CD4-positive, alpha-beta memory T cell (primary cell): ENCODE data around the gene TMEM150B. TPM values are rescaled to one million over a fixed set of nuclear protein-coding genes. Genes with fewer than 3 reads are reported as not detected.
A peak's percentile ranks its signal among the peaks of the same experiment; 100 is the strongest.

Experiments used
- CTCF ChIA-PET: fragments of 350-600 bp; sonication (Branson Sonifier 250); formaldehyde crosslinking; loops from one replicate; lab custom pipeline; 2021; ENCODE audit warnings: inconsistent platforms; ENCODE audit not compliant: partially characterized antibody; lab: Charles Lee
- POLR2A ChIA-PET: fragments of 350-600 bp; sonication (Branson Sonifier 250); formaldehyde crosslinking; loops from one replicate; lab custom pipeline; 2021; ENCODE audit not compliant: partially characterized antibody; lab: Charles Lee
- DNase-seq, 5 donors: peaks; one replicate each; pipeline versions ENCODE4 v3.0.0 to v3.0.0-alpha.2; 2020 to 2022; ENCODE audit warnings: mixed read lengths in 1 of 5
- H3K27ac ChIP-seq: one replicate; pipeline ENCODE4 v1.7.0; 2013; ENCODE audit warnings: low read depth, low read length
- H3K27me3 ChIP-seq: 2 replicates; pipeline ENCODE4 v1.7.0; 2013; ENCODE audit warnings: mild to moderate bottlenecking, low read length, moderate library complexity; ENCODE audit not compliant: insufficient read depth
- H3K36me3 ChIP-seq: 2 replicates; pipeline ENCODE4 v1.7.0; 2013; ENCODE audit warnings: mild to moderate bottlenecking, low read length, moderate library complexity; ENCODE audit not compliant: insufficient read depth
- H3K4me1 ChIP-seq: 2 replicates; pipeline ENCODE4 v1.7.0; 2013; ENCODE audit warnings: mild to moderate bottlenecking, low read length, moderate library complexity; ENCODE audit not compliant: insufficient read depth
- H3K4me3 ChIP-seq, 2 donors: one replicate each; pipeline ENCODE4 v1.7.0; 2013; ENCODE audit warnings: low read length in 2 of 2, mild to moderate bottlenecking in 1 of 2
- H3K9me3 ChIP-seq, 2 donors: one replicate each; pipeline ENCODE4 v1.7.0; 2013; ENCODE audit warnings: low read length in 2 of 2, control low read depth in 1 of 2; ENCODE audit not compliant: control insufficient read depth in 1 of 2
- H3K27ac Mint-ChIP-seq, 7 donors: one replicate each; pipeline ENCODE4 v1.8.0; 2020 to 2021; ENCODE audit warnings: mixed read lengths in 7 of 7, mild to moderate bottlenecking in 6 of 7, inconsistent platforms in 3 of 7, moderate library complexity in 3 of 7
- H3K27me3 Mint-ChIP-seq, 2 donors: one replicate each; pipeline ENCODE4 v1.8.0; 2020 to 2021; ENCODE audit warnings: mixed read lengths in 2 of 2
- H3K36me3 Mint-ChIP-seq, 2 donors: one replicate each; pipeline ENCODE4 v1.8.0; 2020 to 2021; ENCODE audit warnings: mixed read lengths in 2 of 2, inconsistent platforms in 1 of 2, mild to moderate bottlenecking in 1 of 2
- H3K4me1 Mint-ChIP-seq, 4 donors: one replicate each; pipeline ENCODE4 v1.8.0; 2020 to 2021; ENCODE audit warnings: mixed read lengths in 4 of 4, mild to moderate bottlenecking in 1 of 4
- H3K4me3 Mint-ChIP-seq, 8 donors: one replicate each; pipeline ENCODE4 v1.8.0; 2020 to 2021; ENCODE audit warnings: mixed read lengths in 8 of 8, mild to moderate bottlenecking in 7 of 8, moderate library complexity in 6 of 8, inconsistent platforms in 3 of 8
- H3K9me3 Mint-ChIP-seq, 8 donors: one replicate each; pipeline ENCODE4 v1.8.0; 2020 to 2021; ENCODE audit warnings: mixed read lengths in 8 of 8, mild to moderate bottlenecking in 5 of 8, inconsistent platforms in 3 of 8, moderate library complexity in 1 of 8
- intact Hi-C: fragments of 100-400 bp; cut with micrococcal nuclease; formaldehyde crosslinking; loops from one replicate; pipeline ENCODE4 v1.15.1; 2023
- polyA plus RNA-seq, 2 donors: library from polyadenylated mRNA; unstranded; fragments of 300-500 nt; fragmentation: Illumina TruSeq; gene quantifications; one replicate each; pipeline ENCODE4 v1.2.3, GENCODE V29; 2021
- total RNA-seq, 2 experiments: library from RNA; stranded (reverse); gene quantifications; one replicate each; pipeline ENCODE4 v1.2.3, GENCODE V29; 2021

The TMEM150B gene
- total and polyA plus RNA-seq, 4 experiments from 2014 or later: 0.87 to 1.3 TPM; not detected in 2

- H3K36me3 ChIP-seq: no peaks in the 10 kb centered on the region
- CTCF ChIA-PET: no interaction called here
- peaks cover 29% of the 10 kb centered on the region for H3K27me3 ChIP-seq
- H3K27ac ChIP-seq: no peak overlapping the region
- H3K9me3 ChIP-seq: no peaks in the 10 kb centered on the region
- DNase-seq: peak; percentile 54 to 74 (median 70)
- Mint-ChIP-seq H3K27me3 (peaks cover 30 to 47% of the 10 kb centered on the region in 2 donors), H3K27ac (peak overlapping the region in 5 of 7 donors; percentile 48 to 84 (median 57)), H3K4me1 (peaks cover 4 to 33% (median 8%) of the 10 kb centered on the region in 4 donors), H3K9me3 (no peaks in the 10 kb centered on the region), H3K4me3 (peak overlapping the region; percentile 69 to 84 (median 80)), H3K36me3 (no peaks in the 10 kb centered on the region)
- peaks cover 18% of the 10 kb centered on the region for H3K4me1 ChIP-seq
- POLR2A ChIA-PET: interaction anchor here (0.7 to 2.9 kb wide), 3 partner anchors 15 to 95 kb away, joined by 3 to 15 read pairs (median 4); partner anchors contain the start of genes KMT5C, PPP6R1 and TMEM238
- H3K4me3 ChIP-seq: peak overlapping the region in 1 of 2 donors; percentile 52
- intact Hi-C loops: loop anchor here (1.0 kb wide), 1 partner anchor 15 kb away; the partner anchor contains the start of gene KMT5C
Observed at GRCh38 chr19:55353803-55354697, 28.9 kb upstream of the TMEM150B start.

- no peaks in the 10 kb centered on the region for H3K9me3 ChIP-seq
- Mint-ChIP-seq H3K27ac (peak overlapping the region in 5 of 7 donors; percentile 25 to 82 (median 57)), H3K36me3 (no peaks in the 10 kb centered on the region), H3K4me1 (peaks cover 4 to 33% (median 8%) of the 10 kb centered on the region in 4 donors), H3K9me3 (no peaks in the 10 kb centered on the region), H3K4me3 (peak overlapping the region; percentile 66 to 84 (median 75)), H3K27me3 (peaks cover 30 to 47% of the 10 kb centered on the region in 2 donors)
- peaks cover 18% of the 10 kb centered on the region for H3K4me1 ChIP-seq
- no peaks in the 10 kb centered on the region for H3K36me3 ChIP-seq
- no peak overlapping the region for H3K27ac ChIP-seq
- POLR2A ChIA-PET: interaction anchor here (0.7 to 2.9 kb wide), 3 partner anchors 15 to 94 kb away, joined by 3 to 15 read pairs (median 4); partner anchors contain the start of genes KMT5C, PPP6R1 and TMEM238
- H3K4me3 ChIP-seq: peak overlapping the region in 1 of 2 donors; percentile 52
- no peak for DNase-seq
- intact Hi-C loops: no loop called here
- CTCF ChIA-PET: no interaction called here
- peaks cover 29% of the 10 kb centered on the region for H3K27me3 ChIP-seq
Observed at GRCh38 chr19:55353356-55353802, 28.2 kb upstream of the TMEM150B start.

DNA sequence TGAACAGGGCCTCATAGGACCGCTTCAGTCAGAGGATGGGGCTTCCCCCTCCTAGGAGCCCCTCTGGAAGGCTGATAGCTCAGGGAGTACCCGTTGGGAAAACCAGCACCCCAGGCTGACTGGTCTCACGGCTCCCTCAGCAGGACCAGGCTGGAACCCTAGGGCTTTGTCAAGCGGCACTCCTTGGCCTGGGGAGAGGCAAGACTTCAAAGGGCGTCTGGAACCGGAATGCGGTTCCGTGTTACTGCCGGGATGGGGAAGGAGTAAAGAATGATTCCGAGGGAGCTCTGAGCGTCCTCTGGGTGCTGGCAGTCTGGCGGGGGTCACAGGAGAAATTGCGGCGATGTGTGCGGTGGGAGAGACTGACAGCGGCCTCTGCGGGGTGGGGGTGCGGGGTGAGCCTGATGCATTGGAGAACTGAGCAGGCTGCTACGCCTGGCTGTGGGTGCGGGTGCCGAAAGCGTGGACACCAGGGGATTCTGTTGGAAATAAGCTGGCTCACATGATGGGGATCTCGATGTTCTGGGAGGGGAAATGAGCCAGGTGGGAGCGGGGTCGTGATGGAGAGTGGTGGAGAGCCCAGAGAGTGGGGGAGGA, 27.5 kb upstream of the TMEM150B start:
- POLR2A ChIA-PET: interaction anchor here (2.9 kb wide), 1 partner anchor 14 kb away, joined by 15 read pairs; the partner anchor contains the start of gene KMT5C
- H3K4me3 Mint-ChIP-seq: peak overlapping the region in 6 of 8 donors; percentile 19 to 84 (median 57)
- intact Hi-C loops: no loop called here

GRCh38 chr19:55352040-55352439, 26.9 kb upstream of the TMEM150B start:
- intact Hi-C loops: no loop called here
- Mint-ChIP-seq H3K9me3 (no peaks in the 10 kb centered on the region), H3K27ac (peak overlapping the region in 1 of 7 donors; percentile 38), H3K27me3 (peaks cover 25 to 41% of the 10 kb centered on the region in 2 donors), H3K4me1 (peaks cover 4 to 33% (median 8%) of the 10 kb centered on the region in 4 donors), H3K4me3 (peak overlapping the region in 1 of 8 donors; percentile 84), H3K36me3 (no peaks in the 10 kb centered on the region)
- Histone ChIP-seq H3K4me3 (no peak overlapping the region), H3K27me3 (peaks cover 26% of the 10 kb centered on the region), H3K27ac (no peak overlapping the region), H3K36me3 (no peaks in the 10 kb centered on the region), H3K4me1 (peaks cover 18% of the 10 kb centered on the region), H3K9me3 (no peaks in the 10 kb centered on the region)
- DNase-seq: peak in 1 of 5 donors; percentile 25
- CTCF ChIA-PET: interaction anchor here (1.7 kb wide), 1 partner anchor 51 kb away, joined by 5 read pairs; no protein-coding TSS in a partner anchor
- POLR2A ChIA-PET: interaction anchor here (0.9 to 2.9 kb wide), 2 partner anchors 13 to 28 kb away, joined by 3 to 15 read pairs; partner anchors contain the start of gene KMT5C

More for the DNA sequence above, 27.5 kb upstream of the TMEM150B start:
- H3K4me1 Mint-ChIP-seq: peaks cover 4 to 33% (median 8%) of the 10 kb centered on the region in 4 donors
- peaks cover 30 to 47% of the 10 kb centered on the region in 2 donors for H3K27me3 Mint-ChIP-seq
- DNase-seq: no peak
- Histone ChIP-seq H3K27me3 (peaks cover 29% of the 10 kb centered on the region), H3K36me3 (no peaks in the 10 kb centered on the region), H3K4me1 (peaks cover 18% of the 10 kb centered on the region), H3K4me3 (no peak overlapping the region), H3K27ac (no peak overlapping the region), H3K9me3 (no peaks in the 10 kb centered on the region)
- H3K27ac Mint-ChIP-seq: peak overlapping the region in 3 of 7 donors; percentile 36 to 46 (median 38)
- H3K9me3 Mint-ChIP-seq: no peaks in the 10 kb centered on the region
- no peaks in the 10 kb centered on the region for H3K36me3 Mint-ChIP-seq
- CTCF ChIA-PET: interaction anchor here (1.7 kb wide), 1 partner anchor 51 kb away, joined by 5 read pairs; no protein-coding TSS in a partner anchor

- peaks cover 18% of the 10 kb centered on the region for H3K4me1 ChIP-seq
- peaks cover 26% of the 10 kb centered on the region for H3K27me3 ChIP-seq
- Mint-ChIP-seq H3K27me3 (peaks cover 24 to 39% of the 10 kb centered on the region in 2 donors), H3K4me3 (peak overlapping the region in 1 of 8 donors; percentile 69), H3K36me3 (no peaks in the 10 kb centered on the region), H3K4me1 (peaks cover 4 to 33% (median 8%) of the 10 kb centered on the region in 4 donors), H3K27ac (peak overlapping the region in 2 of 7 donors; percentile 47 to 53), H3K9me3 (no peaks in the 10 kb centered on the region)
- H3K36me3 ChIP-seq: no peaks in the 10 kb centered on the region
- no peak overlapping the region for H3K27ac ChIP-seq
- no peaks in the 10 kb centered on the region for H3K9me3 ChIP-seq
- DNase-seq: no peak
- no peak overlapping the region for H3K4me3 ChIP-seq
- ChIA-PET POLR2A (interaction anchor here (0.9 to 1.6 kb wide), 2 partner anchors 12 to 68 kb away, joined by 3 to 7 read pairs; partner anchors contain the start of gene KMT5C), CTCF (interaction anchor here (1.8 kb wide), 1 partner anchor 12 kb away, joined by 7 read pairs; the partner anchor contains the start of gene KMT5C)
- intact Hi-C loops: no loop called here
Observed at GRCh38 chr19:55350620-55351315, 25.6 kb upstream of the TMEM150B start.

DNA sequence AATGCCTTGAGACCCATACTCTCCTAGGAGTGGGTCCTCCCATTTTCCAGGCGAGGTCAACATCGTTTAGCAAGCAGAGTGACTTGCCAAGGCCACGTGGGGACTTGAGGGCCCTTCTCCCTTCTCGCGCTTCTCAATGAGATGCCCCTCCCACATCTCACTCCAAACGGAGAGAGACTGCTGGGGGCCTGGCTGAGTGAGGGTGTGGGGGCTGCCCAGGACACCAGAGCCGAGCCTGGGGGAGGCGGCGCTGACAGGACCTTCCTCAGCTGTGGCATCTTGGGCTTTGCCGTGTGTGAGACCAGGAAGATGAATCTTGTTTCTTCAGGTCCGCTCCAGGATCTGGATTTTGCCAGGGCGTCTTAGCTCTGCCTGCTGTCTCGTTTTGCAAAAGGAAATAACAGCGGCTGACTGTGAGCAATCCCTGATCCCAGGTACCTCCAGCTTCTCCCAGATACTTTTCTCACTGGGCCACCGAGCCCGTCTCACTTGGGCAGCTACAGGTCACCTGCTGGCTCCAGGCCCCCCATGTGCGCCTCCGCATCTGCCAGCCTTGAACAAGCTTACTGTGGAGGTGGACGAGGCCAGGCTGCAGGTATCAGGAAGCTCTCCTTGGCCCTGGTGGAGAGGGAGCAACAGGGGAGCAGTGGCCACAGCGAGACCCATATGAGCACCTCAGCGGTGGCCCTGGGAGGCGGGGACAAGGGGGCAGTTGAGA, 23.3 kb upstream of the TMEM150B start:
- intact Hi-C loops: no loop called here
- Mint-ChIP-seq H3K27me3 (peaks cover 20 to 29% of the 10 kb centered on the region in 2 donors), H3K4me3 (no peak overlapping the region), H3K36me3 (peaks cover 0 to 7% of the 10 kb centered on the region in 2 donors), H3K4me1 (peaks cover 2 to 24% (median 6%) of the 10 kb centered on the region in 4 donors), H3K27ac (no peak overlapping the region), H3K9me3 (no peaks in the 10 kb centered on the region)
- Histone ChIP-seq H3K9me3 (no peaks in the 10 kb centered on the region), H3K4me3 (no peak overlapping the region), H3K36me3 (no peaks in the 10 kb centered on the region), H3K27me3 (peaks cover 23% of the 10 kb centered on the region), H3K27ac (no peak overlapping the region), H3K4me1 (peaks cover 8% of the 10 kb centered on the region)
- DNase-seq: no peak
- ChIA-PET CTCF (interaction anchor here (0.7 to 1.8 kb wide), 2 partner anchors 9 to 131 kb away, joined by 3 to 7 read pairs; partner anchors contain the start of gene KMT5C), POLR2A (interaction anchor here (1.1 to 3.1 kb wide), 3 partner anchors 9 to 59 kb away, joined by 3 to 10 read pairs (median 3); partner anchors contain the start of genes KMT5C and TMEM238)
